GM21515 (cell line): ENCODE data around the gene AGPAT3.

Experiments used
- ATAC-seq: cut with Tn5 transposase; IDR thresholded peaks from one replicate; pipeline ENCODE4 v1.9.1; 2021; ENCODE audit not compliant: unreplicated experiment

Gene AGPAT3

GRCh38 chr21:43921571-43921978, 56.6 kb downstream of the AGPAT3 start:
- no peak for ATAC-seq

- no peak for ATAC-seq
These were observed 57.2 kb downstream of the AGPAT3 start for GRCh38 chr21:43921979-43922945.

GRCh38 chr21:43922949-43923348, 57.9 kb downstream of the AGPAT3 start:
- ATAC-seq, result no peak

- ATAC-seq, result no peak
These were observed 58.4 kb downstream of the AGPAT3 start for GRCh38 chr21:43923391-43923790.

- no peak for ATAC-seq
These were observed 59.5 kb downstream of the AGPAT3 start for GRCh38 chr21:43924421-43925095.

GRCh38 chr21:43925096-43925481, 60.1 kb downstream of the AGPAT3 start:
- ATAC-seq, result no peak

GRCh38 chr21:43925609-43926008, 60.6 kb downstream of the AGPAT3 start:
- ATAC-seq, result no peak

- ATAC-seq, result no peak
These were observed 61.2 kb downstream of the AGPAT3 start for GRCh38 chr21:43926196-43926595.

GRCh38 chr21:43927591-43928221, 62.7 kb downstream of the AGPAT3 start:
- ATAC-seq, result no peak

- ATAC-seq, result no peak
These were observed 63.5 kb downstream of the AGPAT3 start for GRCh38 chr21:43928222-43929125.

GRCh38 chr21:43929217-43929971, 64.4 kb downstream of the AGPAT3 start:
- ATAC-seq, result no peak

GRCh38 chr21:43930074-43930847, 65.2 kb downstream of the AGPAT3 start:
- ATAC-seq, result no peak

- no peak for ATAC-seq
These were observed 65.9 kb downstream of the AGPAT3 start for GRCh38 chr21:43930848-43931375.

GRCh38 chr21:43931489-43931888, 66.5 kb downstream of the AGPAT3 start:
- ATAC-seq, result no peak

GRCh38 chr21:43932005-43932404, 67.0 kb downstream of the AGPAT3 start:
- no peak for ATAC-seq

GRCh38 chr21:43933199-43933598, 68.2 kb downstream of the AGPAT3 start:
- ATAC-seq, result no peak

GRCh38 chr21:43933680-43934079, 68.7 kb downstream of the AGPAT3 start:
- ATAC-seq, result no peak

- no peak for ATAC-seq
These were observed 69.1 kb downstream of the AGPAT3 start for GRCh38 chr21:43934116-43934515.
